GM12874 (cell line): ENCODE results near the gene RRP1B.

Experiments used
- CTCF ChIP-seq: IDR thresholded peaks from 2 replicates; pipeline ENCODE4 v1.5.1; 2011; ENCODE audit warnings: low read depth, mild to moderate bottlenecking, control low read depth, low read length, moderate library complexity; ENCODE audit not compliant: insufficient read depth

RRP1B gene

GRCh38 chr21:43691086-43691795 lies 31.9 kb downstream of the RRP1B start:
- TF ChIP-seq CTCF: no peak

GRCh38 chr21:43691801-43692200 lies 32.4 kb downstream of the RRP1B start:
- no peak for TF ChIP-seq CTCF

GRCh38 chr21:43692949-43693348 lies 33.6 kb downstream of the RRP1B start:
- no peak for TF ChIP-seq CTCF

GRCh38 chr21:43693981-43694380 lies 34.6 kb downstream of the RRP1B start:
- TF ChIP-seq CTCF: no peak

- no peak for TF ChIP-seq CTCF
These were observed 35.2 kb downstream of the RRP1B start for GRCh38 chr21:43694437-43695079.

GRCh38 chr21:43696214-43696613 lies 36.9 kb downstream of the RRP1B start:
- TF ChIP-seq CTCF: no peak

- no peak for TF ChIP-seq CTCF
These were observed 38.6 kb downstream of the RRP1B start for GRCh38 chr21:43697758-43698643.
